ENCODE measurements around the gene GFRA1. TPM values are rescaled to one million over a fixed set of nuclear protein-coding genes. Genes with fewer than 3 reads are reported as not detected.

The GFRA1 gene
- total RNA-seq, 2 experiments from 2014 or later: not detected

- Histone ChIP-seq H3K79me2 (ENCODE audit: insufficient read depth, low read depth, low read length) (no peaks in the 10 kb centered on the region), H3K4me3 (ENCODE audit: low read depth, low read length, poor library complexity, severe bottlenecking) (no peak overlapping the region), H3K27ac (ENCODE audit: low read depth, low read length, poor library complexity, severe bottlenecking) (no peak overlapping the region), H3K4me1 (ENCODE audit: insufficient read depth, low read length, poor library complexity, severe bottlenecking) (no peaks in the 10 kb centered on the region), H3K9me3 (ENCODE audit: low read length) (no peaks in the 10 kb centered on the region), H2AFZ (ENCODE audit: low read length) (no peak overlapping the region), H3K36me3 (ENCODE audit: insufficient read depth, low read length) (no peaks in the 10 kb centered on the region), H4K20me1 (ENCODE audit: insufficient read depth, low read length) (no peaks in the 10 kb centered on the region), H3K9me2 (ENCODE audit: insufficient read depth, low read length) (no peaks in the 10 kb centered on the region), H3K4me2 (ENCODE audit: low read length) (no peak overlapping the region)
- ChIA-PET POLR2A (no interaction called here), CTCF (ENCODE audit: unreplicated experiment) (no interaction called here)
- no peak for DNase-seq (ENCODE audit: low spot score)
- intact Hi-C loops (cut with micrococcal nuclease; ENCODE audit: unreplicated experiment): no loop called here
- no TSS peak for BruUV-seq (replicated peaks)
- TF ChIP-seq CTCF (conservative IDR thresholded peaks at IDR 0.05; ENCODE audit: low read length) (no peak), EZH2phosphoT487 (IDR thresholded peaks at IDR 0.05; ENCODE audit: borderline replicate concordance, low read depth, low read length) (no peak)
Measured at GRCh38 chr10:116210588-116211346, 62.2 kb downstream of the GFRA1 start.

- Histone ChIP-seq H3K4me3 (ENCODE audit: low read depth, low read length, poor library complexity, severe bottlenecking) (no peak overlapping the region), H3K9me2 (ENCODE audit: insufficient read depth, low read length) (no peaks in the 10 kb centered on the region), H3K9me3 (ENCODE audit: low read length) (no peaks in the 10 kb centered on the region), H3K27ac (ENCODE audit: low read depth, low read length, poor library complexity, severe bottlenecking) (no peak overlapping the region), H3K4me1 (ENCODE audit: insufficient read depth, low read length, poor library complexity, severe bottlenecking) (no peaks in the 10 kb centered on the region), H3K4me2 (ENCODE audit: low read length) (no peak overlapping the region), H3K79me2 (ENCODE audit: insufficient read depth, low read depth, low read length) (no peaks in the 10 kb centered on the region), H2AFZ (ENCODE audit: low read length) (no peak overlapping the region), H4K20me1 (ENCODE audit: insufficient read depth, low read length) (no peaks in the 10 kb centered on the region), H3K36me3 (ENCODE audit: insufficient read depth, low read length) (no peaks in the 10 kb centered on the region)
- ChIA-PET POLR2A (no interaction called here), CTCF (ENCODE audit: unreplicated experiment) (no interaction called here)
- intact Hi-C loops (cut with micrococcal nuclease; ENCODE audit: unreplicated experiment): no loop called here
- DNase-seq (ENCODE audit: low spot score): no peak
- BruUV-seq (replicated peaks): no TSS peak
- TF ChIP-seq CTCF (conservative IDR thresholded peaks at IDR 0.05; ENCODE audit: low read length) (no peak), EZH2phosphoT487 (IDR thresholded peaks at IDR 0.05; ENCODE audit: borderline replicate concordance, low read depth, low read length) (no peak)
Measured at GRCh38 chr10:116209781-116210180, 63.2 kb downstream of the GFRA1 start.

GRCh38 chr10:116208956-116209567 lies 63.9 kb downstream of the GFRA1 start:
- no peak for DNase-seq (ENCODE audit: low spot score)
- CTCF ChIA-PET (ENCODE audit: unreplicated experiment): no interaction called here
- intact Hi-C loops (cut with micrococcal nuclease; ENCODE audit: unreplicated experiment): no loop called here
- POLR2A ChIA-PET: no interaction called here
- H3K4me3 ChIP-seq (ENCODE audit: low read depth, low read length, poor library complexity, severe bottlenecking): no peak overlapping the region
- TF ChIP-seq EZH2phosphoT487 (IDR thresholded peaks at IDR 0.05; ENCODE audit: borderline replicate concordance, low read depth, low read length): no peak
- TF ChIP-seq CTCF (conservative IDR thresholded peaks at IDR 0.05; ENCODE audit: low read length): no peak
- no peaks in the 10 kb centered on the region for H4K20me1 ChIP-seq (ENCODE audit: insufficient read depth, low read length)
- H3K79me2 ChIP-seq (ENCODE audit: insufficient read depth, low read depth, low read length): no peaks in the 10 kb centered on the region
- H3K36me3 ChIP-seq (ENCODE audit: insufficient read depth, low read length): no peaks in the 10 kb centered on the region
- H2AFZ ChIP-seq (ENCODE audit: low read length): no peak overlapping the region
- H3K4me1 ChIP-seq (ENCODE audit: insufficient read depth, low read length, poor library complexity, severe bottlenecking): no peaks in the 10 kb centered on the region
- no peaks in the 10 kb centered on the region for H3K9me3 ChIP-seq (ENCODE audit: low read length)
- no TSS peak for BruUV-seq (replicated peaks)
- H3K4me2 ChIP-seq (ENCODE audit: low read length): no peak overlapping the region
- H3K9me2 ChIP-seq (ENCODE audit: insufficient read depth, low read length): no peaks in the 10 kb centered on the region
- no peak overlapping the region for H3K27ac ChIP-seq (ENCODE audit: low read depth, low read length, poor library complexity, severe bottlenecking)
